Breast epithelium (tissue), 3 donors: ENCODE results near the gene KCTD16.

ENCODE experiments used
- CTCF ChIP-seq, 3 donors: fragments of 450-650 bp; IDR thresholded peaks; one replicate each; pipeline ENCODE4 v1.5.1; 2016 to 2017; ENCODE audit warnings: antibody characterized with exemption in 3 of 3, mild to moderate bottlenecking in 3 of 3, moderate library complexity in 3 of 3
- POLR2A ChIP-seq: fragments of 450-650 bp; IDR thresholded peaks from one replicate; pipeline ENCODE4 v1.6.1; 2016; ENCODE audit warnings: antibody characterized with exemption, mild to moderate bottlenecking, moderate library complexity
- POLR2AphosphoS5 ChIP-seq, 3 donors: sonication (generic); formaldehyde crosslinking; IDR thresholded peaks; one replicate each; pipeline ENCODE4 v1.6.1; 2017; ENCODE audit warnings: antibody characterized with exemption in 3 of 3

- TF ChIP-seq POLR2A = no peak
- no peak for TF ChIP-seq CTCF (IDR thresholded peaks at IDR 0.05)
- no peak for TF ChIP-seq POLR2AphosphoS5 (IDR thresholded peaks at IDR 0.05)
These were observed 97.4 kb downstream of the KCTD16 start for GRCh38 chr5:144267961-144268513.
